ENCODE measurements around the gene SLC2A1. TPM values are rescaled to one million over a fixed set of nuclear protein-coding genes. Genes with fewer than 3 reads are reported as not detected.

Gene SLC2A1
- total RNA-seq, 1 donor from 2014 or later, result 303 TPM

- no peaks in the 10 kb centered on the region for H3K9me3 ChIP-seq (ENCODE audit: low read depth)
- peaks cover 17% of the 10 kb centered on the region for H3K4me1 ChIP-seq
- peaks cover 5% of the 10 kb centered on the region for H3F3A ChIP-seq (ENCODE audit: low read depth)
- peaks cover 100% of the 10 kb centered on the region for H3K79me2 ChIP-seq (ENCODE audit: low read depth)
- H3K4me1 Mint-ChIP-seq, result peaks cover 85% of the 10 kb centered on the region
- H3K9me3 Mint-ChIP-seq, result no peaks in the 10 kb centered on the region
- peaks cover 55% of the 10 kb centered on the region for H3K36me3 Mint-ChIP-seq
- peaks cover 11% of the 10 kb centered on the region for H3K36me3 ChIP-seq
- H3K4me2 ChIP-seq, result no peak overlapping the region
- peaks cover 100% of the 10 kb centered on the region for H4K20me1 ChIP-seq (ENCODE audit: low read depth)
- H3K27ac ChIP-seq, result no peak overlapping the region
- H3K27me3 ChIP-seq, result no peaks in the 10 kb centered on the region
- no peak for DNase-seq (ENCODE audit: low spot score)
- no peak overlapping the region for H3K4me3 Mint-ChIP-seq
- no peak overlapping the region for H2AFZ ChIP-seq (replicated peaks)
- no peak overlapping the region for H3K4me3 ChIP-seq
- TF ChIP-seq EZH2phosphoT487 (IDR thresholded peaks at IDR 0.05) (no peak), EZH2 (IDR thresholded peaks at IDR 0.05) (no peak)
- TF ChIP-seq, protein P1, sequence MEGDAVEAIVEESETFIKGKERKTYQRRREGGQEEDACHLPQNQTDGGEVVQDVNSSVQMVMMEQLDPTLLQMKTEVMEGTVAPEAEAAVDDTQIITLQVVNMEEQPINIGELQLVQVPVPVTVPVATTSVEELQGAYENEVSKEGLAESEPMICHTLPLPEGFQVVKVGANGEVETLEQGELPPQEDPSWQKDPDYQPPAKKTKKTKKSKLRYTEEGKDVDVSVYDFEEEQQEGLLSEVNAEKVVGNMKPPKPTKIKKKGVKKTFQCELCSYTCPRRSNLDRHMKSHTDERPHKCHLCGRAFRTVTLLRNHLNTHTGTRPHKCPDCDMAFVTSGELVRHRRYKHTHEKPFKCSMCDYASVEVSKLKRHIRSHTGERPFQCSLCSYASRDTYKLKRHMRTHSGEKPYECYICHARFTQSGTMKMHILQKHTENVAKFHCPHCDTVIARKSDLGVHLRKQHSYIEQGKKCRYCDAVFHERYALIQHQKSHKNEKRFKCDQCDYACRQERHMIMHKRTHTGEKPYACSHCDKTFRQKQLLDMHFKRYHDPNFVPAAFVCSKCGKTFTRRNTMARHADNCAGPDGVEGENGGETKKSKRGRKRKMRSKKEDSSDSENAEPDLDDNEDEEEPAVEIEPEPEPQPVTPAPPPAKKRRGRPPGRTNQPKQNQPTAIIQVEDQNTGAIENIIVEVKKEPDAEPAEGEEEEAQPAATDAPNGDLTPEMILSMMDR (IDR thresholded peaks at IDR 0.05), result no peak
- H3K9ac ChIP-seq, result no peak overlapping the region
- H3K27ac Mint-ChIP-seq, result no peak overlapping the region
- peaks cover 9% of the 10 kb centered on the region for H3K27me3 Mint-ChIP-seq (ENCODE audit: insufficient read depth, low read depth)
Observed at GRCh38 chr1:42943728-42944127, 14.9 kb downstream of the SLC2A1 start.

GRCh38 chr1:42943166-42943565 is 15.5 kb downstream of the SLC2A1 start:
- Histone ChIP-seq H3K27ac (no peak overlapping the region), H3K9me3 (ENCODE audit: low read depth) (no peaks in the 10 kb centered on the region), H3K36me3 (peaks cover 11% of the 10 kb centered on the region), H3K79me2 (ENCODE audit: low read depth) (peaks cover 100% of the 10 kb centered on the region), H3K4me3 (no peak overlapping the region), H3F3A (ENCODE audit: low read depth) (peaks cover 5% of the 10 kb centered on the region), H4K20me1 (ENCODE audit: low read depth) (peaks cover 100% of the 10 kb centered on the region), H3K9ac (no peak overlapping the region), H3K4me2 (no peak overlapping the region), H3K4me1 (peaks cover 12% of the 10 kb centered on the region), H2AFZ (replicated peaks) (no peak overlapping the region), H3K27me3 (no peaks in the 10 kb centered on the region)
- Mint-ChIP-seq H3K4me1 (peaks cover 87% of the 10 kb centered on the region), H3K9me3 (no peaks in the 10 kb centered on the region), H3K36me3 (peaks cover 60% of the 10 kb centered on the region), H3K4me3 (peak overlapping the region; percentile 27), H3K27ac (no peak overlapping the region), H3K27me3 (ENCODE audit: insufficient read depth, low read depth) (peaks cover 8% of the 10 kb centered on the region)
- DNase-seq (ENCODE audit: low spot score), result no peak
- no peak for TF ChIP-seq EZH2phosphoT487 (IDR thresholded peaks at IDR 0.05)
- TF ChIP-seq, protein P1 (IDR thresholded peaks at IDR 0.05), result no peak
- TF ChIP-seq EZH2 (IDR thresholded peaks at IDR 0.05), result no peak

- Histone ChIP-seq H3K9me3 (ENCODE audit: low read depth) (no peaks in the 10 kb centered on the region), H3K27ac (no peak overlapping the region), H3K9ac (no peak overlapping the region), H2AFZ (replicated peaks) (no peak overlapping the region), H3K4me1 (peaks cover 11% of the 10 kb centered on the region), H3K79me2 (ENCODE audit: low read depth) (peaks cover 100% of the 10 kb centered on the region), H4K20me1 (ENCODE audit: low read depth) (peaks cover 100% of the 10 kb centered on the region), H3K36me3 (peaks cover 11% of the 10 kb centered on the region), H3K4me3 (no peak overlapping the region), H3F3A (ENCODE audit: low read depth) (peaks cover 11% of the 10 kb centered on the region), H3K4me2 (no peak overlapping the region), H3K27me3 (no peaks in the 10 kb centered on the region)
- TF ChIP-seq EZH2 (IDR thresholded peaks at IDR 0.05) (no peak), EZH2phosphoT487 (IDR thresholded peaks at IDR 0.05) (no peak)
- TF ChIP-seq, protein P1 (IDR thresholded peaks at IDR 0.05), result no peak
- H3K36me3 Mint-ChIP-seq, result peaks cover 60% of the 10 kb centered on the region
- no peak overlapping the region for H3K4me3 Mint-ChIP-seq
- no peak overlapping the region for H3K27ac Mint-ChIP-seq
- no peak for DNase-seq (ENCODE audit: low spot score)
- no peaks in the 10 kb centered on the region for H3K9me3 Mint-ChIP-seq
- H3K27me3 Mint-ChIP-seq (ENCODE audit: insufficient read depth, low read depth), result peaks cover 8% of the 10 kb centered on the region
- peaks cover 85% of the 10 kb centered on the region for H3K4me1 Mint-ChIP-seq
Observed at GRCh38 chr1:42942444-42942843, 16.2 kb downstream of the SLC2A1 start.

Data from neural progenitor cell (in vitro differentiated cells).